Heart right ventricle (tissue), 16 donors: Measurements from ENCODE around the gene CYB5R2. TPM values are rescaled to one million over a fixed set of nuclear protein-coding genes. Genes with fewer than 3 reads are reported as not detected.

Experiments used
- ATAC-seq, 8 donors: fragments of 200-7000 bp; cut with Tn5 transposase; one replicate each; pipeline ENCODE4 v1.9.1; 2020; ENCODE audit warnings: mild to moderate bottlenecking in 8 of 8, moderate library complexity in 8 of 8, moderate number of reproducible peaks in 1 of 8
- DNase-seq, 2 donors: peaks; one replicate each; pipeline ENCODE4 v3.0.0-alpha.2; 2020
- H3K27ac ChIP-seq, 10 donors: fragments of 200-600 bp; sonication (generic) in 2 of 10; one replicate each; pipeline versions ENCODE4 v1.5.0 to v1.8.0; 2020 to 2022; ENCODE audit warnings: mild to moderate bottlenecking in 3 of 10
- H3K27me3 ChIP-seq, 7 donors: fragments of 200-600 bp; one replicate each; pipeline ENCODE4 v1.8.0; 2021 to 2022; ENCODE audit warnings: mild to moderate bottlenecking in 2 of 7
- H3K36me3 ChIP-seq, 9 donors: fragments of 200-600 bp; sonication (generic) in 1 of 9; one replicate each; pipeline versions ENCODE4 v1.5.0 to v1.8.0; 2020 to 2022; ENCODE audit warnings: mild to moderate bottlenecking in 2 of 9
- H3K4me1 ChIP-seq, 9 donors: fragments of 200-600 bp; sonication (generic) in 1 of 9; one replicate each; pipeline versions ENCODE4 v1.5.0 to v1.8.0; 2020 to 2022; ENCODE audit warnings: mild to moderate bottlenecking in 4 of 9
- H3K4me3 ChIP-seq, 10 donors: fragments of 200-600 bp; sonication (generic) in 2 of 10; one replicate each; pipeline versions ENCODE4 v1.5.0 to v1.8.0; 2020 to 2022; ENCODE audit warnings: mild to moderate bottlenecking in 7 of 10, moderate library complexity in 2 of 10
- H3K9me3 ChIP-seq, 11 donors: fragments of 200-600 bp in 10 of 11; sonication (generic) in 2 of 11; one replicate each; pipeline versions ENCODE4 v1.5.0 to v1.8.0; 2013 to 2022; ENCODE audit warnings: mild to moderate bottlenecking in 2 of 11, control low read depth in 1 of 11, moderate library complexity in 1 of 11
- CTCF ChIP-seq, 9 donors: fragments of 200-600 bp; sonication (generic) in 2 of 9; IDR thresholded peaks; one replicate each; pipeline versions ENCODE4 v1.5.0 to v1.8.0; 2021 to 2022; ENCODE audit warnings: antibody characterized with exemption in 9 of 9, mild to moderate bottlenecking in 5 of 9, moderate library complexity in 1 of 9
- WGBS, 2 donors: extraction: QIAGEN DNeasy Blood & Tissue Kit; methylation state at CpG; one replicate each; pipeline ENCODE4 v1.1.7; 2013; ENCODE audit warnings: inconsistent platforms in 1 of 2; 5-methylcytosine and 5-hydroxymethylcytosine counted together
- intact Hi-C, 10 donors: fragments of 100-400 bp; cut with DNase I; formaldehyde crosslinking; loops; one replicate each; pipeline versions ENCODE4 v1.11.1 to v1.14.2; 2022
- polyA plus RNA-seq, 2 donors: library from polyadenylated mRNA; stranded (reverse); fragments of 200-250 nt; gene quantifications; one replicate each; pipeline ENCODE4 v1.2.3, GENCODE V29; 2013
- total RNA-seq, 10 donors: library from RNA; stranded (reverse); fragmentation: NEBNext Ultra II Directional in 3 of 10; extraction: Animal tissue kit (Norgen Biotek cat#: 25700) in 3 of 10; gene quantifications; one replicate each; pipeline versions ENCODE4 v1.2.1 to v1.2.4, GENCODE V29; 2021 to 2023
- donor health status: Arrhythmogenic right ventricular cardiomyopathy.
- donor health status: ischemic (EF 13 %, LVEDD 7.1; RV severe dilation, severe dysfunction).
- donor health status: healthy with polysubstance abuse.
- donor health status: DM: no; HTN: yes; CAD: no.
- donor health status: DM: no; HTN: no; CAD: no.
- donor health status: ischemic (EF 25% LVEDD 6.9; RV normal size, moderate dysfunction).
- donor health status: ischemic (EF 25% LVEDD 5.7; RV mildly dilated, moderate dysfunction).
- donor health status: healthy.
- donor health status: DM: yes; HTN: yes; CAD: no.
- donor health status: Ischemic cardiomyopathy.
- donor health status: ischemic (EF 35%, LVEDD 5.7; RV mildly dilated, moderate dysfunction).
- donor health status: nonischemic (EF 11% LVEDD 7.7; RV severe dilation, severe dysfunction).
- donor health status: DM: yes; HTN: yes; CAD: no.
- donor health status: PGD.
- donor health status: ischemic (EF 29% LVEDD 5.4; RV normal size, mild dysfunction).
- donor health status: nonischemic (EF 23%, LVEDD 6.1; RV moderate dilation, normal function).

Gene CYB5R2
- total and polyA plus RNA-seq, 12 donors: 0.36 to 2.8 (median 1.2) TPM

- ATAC-seq (no peak), DNase-seq (no peak)
- peaks cover 0 to 5% (median 0%) of the 10 kb centered on the region in 11 donors for H3K9me3 ChIP-seq
- H3K27ac ChIP-seq: no peak overlapping the region
- H3K4me3 ChIP-seq: no peak overlapping the region
- TF ChIP-seq CTCF (IDR thresholded peaks at IDR 0.05): no peak
- no peaks in the 10 kb centered on the region for H3K36me3 ChIP-seq
- peaks cover 0 to 49% (median 37%) of the 10 kb centered on the region in 7 donors for H3K27me3 ChIP-seq
- WGBS, 2 donors: 84 to 93% methylated on average over 3 of the region's 3 CpGs
- intact Hi-C loops: loop anchor here in 1 of 10 donors (10.0 kb wide), 1 partner anchor 321 kb away; no protein-coding TSS in a partner anchor
- H3K4me1 ChIP-seq: peaks cover 4 to 22% (median 12%) of the 10 kb centered on the region in 9 donors
Observed at GRCh38 chr11:7675631-7676030, 2.3 kb upstream of the CYB5R2 start.

- Histone ChIP-seq H3K36me3 (no peaks in the 10 kb centered on the region), H3K27me3 (peaks cover 0 to 50% (median 33%) of the 10 kb centered on the region in 7 donors), H3K9me3 (no peaks in the 10 kb centered on the region), H3K27ac (peak overlapping the region in 8 of 10 donors; percentile 30 to 79 (median 61)), H3K4me3 (peak overlapping the region; percentile 26 to 64 (median 61)), H3K4me1 (peaks cover 4 to 22% (median 12%) of the 10 kb centered on the region in 9 donors)
- TF ChIP-seq CTCF (IDR thresholded peaks at IDR 0.05): no peak
- DNase-seq: peak in 1 of 2 donors; percentile 33
- ATAC-seq: peak; percentile 44 to 67 (median 56)
- WGBS, 2 donors: 2 to 3% methylated on average over 72 of the region's 72 CpGs
- intact Hi-C loops: loop anchor here in 1 of 10 donors (10.0 kb wide), 1 partner anchor 319 kb away; no protein-coding TSS in a partner anchor
Observed at GRCh38 chr11:7673724-7674434, 579 bp upstream of the CYB5R2 start.

GRCh38 chr11:7672276-7672959, 882 bp downstream of the CYB5R2 start:
- ATAC-seq (peak in 4 of 8 donors; percentile 12 to 29 (median 18)), DNase-seq (no peak)
- TF ChIP-seq CTCF (IDR thresholded peaks at IDR 0.05): no peak
- 91 to 92% methylated on average over 16 of the region's 16 CpGs for WGBS, 2 donors
- Histone ChIP-seq H3K36me3 (peaks cover 0 to 4% (median 0%) of the 10 kb centered on the region in 9 donors), H3K27me3 (peaks cover 0 to 50% (median 33%) of the 10 kb centered on the region in 7 donors), H3K4me1 (peaks cover 4 to 22% (median 12%) of the 10 kb centered on the region in 9 donors), H3K27ac (peak overlapping the region in 1 of 10 donors; percentile 79), H3K9me3 (no peaks in the 10 kb centered on the region), H3K4me3 (peak overlapping the region in 7 of 10 donors; percentile 58 to 64 (median 62))
- intact Hi-C loops: loop anchor here in 1 of 10 donors (10.0 kb wide), 1 partner anchor 318 kb away; no protein-coding TSS in a partner anchor
